HCT116 (cell line): ENCODE results near the gene MRPL30. TPM values are rescaled to one million over a fixed set of nuclear protein-coding genes. Genes with fewer than 3 reads are reported as not detected.

Source experiments
- total RNA-seq: library from RNA; stranded (reverse); gene quantifications from one replicate; pipeline ENCODE4 v1.2.1, GENCODE V29; 2021; ENCODE audit not compliant: unreplicated experiment

The MRPL30 gene
- total RNA-seq, 1 experiment from 2014 or later, result 38.1 TPM

Other genes with a start within 250 kb of the MRPL30 start
- gene CRACDL, start 245.0 kb upstream of the MRPL30 start, total RNA-seq, result 1.1 TPM
- gene C2orf15, start 39.5 kb upstream of the MRPL30 start, total RNA-seq, result 1.9 TPM
- 6.6 TPM for gene TSGA10, start 26.2 kb upstream of the MRPL30 start, total RNA-seq
- 8.5 TPM for gene LIPT1, start 26.2 kb upstream of the MRPL30 start, total RNA-seq
- gene MITD1, start 126 bp upstream of the MRPL30 start, total RNA-seq, result 20.7 TPM
- gene LYG2, start 74.5 kb downstream of the MRPL30 start, total RNA-seq, result 0.27 TPM
- gene LYG1, start 120.0 kb downstream of the MRPL30 start, total RNA-seq, result 3.8 TPM
- gene TXNDC9, start 155.1 kb downstream of the MRPL30 start, total RNA-seq, result 18.3 TPM
- 65.9 TPM for gene EIF5B, start 156.2 kb downstream of the MRPL30 start, total RNA-seq